DMS114 treated with DMSO at 0.1 percent for 48 hours (cell line): ENCODE data around the gene PTPRH.

Experiments used
- DNase-seq: peaks from one replicate; lab custom pipeline; 2025; ENCODE audit not compliant: unreplicated experiment; lab: John Stamatoyannopoulos, UW

PTPRH gene

DNA sequence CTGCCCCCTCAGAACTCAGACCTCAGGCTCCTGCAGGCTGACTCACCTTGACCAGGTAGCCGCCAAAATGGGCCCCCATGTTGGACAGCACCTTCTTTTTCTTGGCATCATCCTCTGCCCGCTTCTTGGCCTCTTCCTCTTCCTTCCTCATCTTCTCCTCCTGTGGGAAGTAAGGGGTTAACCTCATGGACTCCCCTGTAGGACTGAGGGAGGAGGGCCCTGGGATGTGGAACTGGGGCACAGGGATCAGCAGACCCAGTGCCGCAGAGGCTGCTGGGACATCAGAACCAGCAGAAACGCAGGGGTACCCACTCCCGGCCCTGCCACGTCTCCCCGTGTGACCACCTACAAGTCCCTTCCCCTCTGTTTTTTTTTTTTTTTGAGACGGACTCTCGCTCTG lies 71.4 kb downstream of the PTPRH start:
- DNase-seq, result no peak

DNA sequence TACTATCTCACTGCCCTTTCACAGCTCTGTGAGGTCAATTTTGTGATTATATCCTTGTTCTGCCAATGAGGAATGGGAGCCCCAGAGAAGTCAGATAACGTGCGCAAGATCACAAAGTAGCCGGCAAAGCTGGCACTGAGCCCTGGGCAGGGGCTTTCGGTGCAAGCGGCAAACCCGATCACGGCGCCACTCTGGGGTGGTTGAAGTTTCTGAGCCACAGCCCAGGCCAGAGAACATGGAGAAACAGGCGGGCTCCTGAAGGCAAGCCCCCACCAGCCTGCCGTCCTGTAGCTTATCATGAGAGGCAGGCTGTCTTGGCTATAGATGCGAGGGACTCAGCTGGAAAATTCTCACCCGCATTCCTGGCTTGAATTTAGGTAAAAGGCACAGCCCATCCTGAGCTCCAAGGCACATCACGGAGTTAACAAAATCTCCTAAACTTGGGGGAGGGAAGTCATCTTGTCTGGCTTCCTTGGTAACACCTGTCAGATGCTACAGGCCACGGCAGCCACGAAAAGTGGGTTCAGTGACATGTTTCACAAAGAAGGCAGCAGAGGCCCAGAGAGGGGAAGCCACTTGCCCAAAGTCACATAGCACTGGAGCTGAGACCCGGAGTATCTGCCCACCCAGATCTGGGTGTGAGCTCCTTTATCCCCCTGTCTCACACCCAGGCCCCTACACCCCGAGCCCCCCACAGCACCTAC lies 72.8 kb downstream of the PTPRH start:
- no peak for DNase-seq

DNA sequence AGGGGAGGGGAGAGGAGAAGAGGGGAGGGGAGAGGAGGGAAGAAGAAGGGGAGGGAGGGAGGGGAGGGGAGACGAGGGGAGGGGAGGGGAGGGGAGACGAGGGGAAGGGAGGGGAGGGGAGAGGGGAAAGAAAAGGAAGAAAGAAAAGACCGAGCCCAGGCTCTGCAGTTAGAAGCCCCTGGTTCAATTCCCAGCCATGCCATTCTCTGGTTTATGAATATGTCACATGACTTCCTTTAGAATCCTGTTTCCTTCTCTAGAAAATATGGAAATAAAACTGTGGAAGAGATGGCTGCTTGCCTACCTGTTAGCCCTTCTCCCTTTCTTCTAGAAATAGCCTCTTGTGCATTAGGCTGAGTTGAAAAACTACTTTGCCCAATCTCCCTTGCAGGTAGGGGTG lies 74.6 kb downstream of the PTPRH start:
- no peak for DNase-seq

DNA sequence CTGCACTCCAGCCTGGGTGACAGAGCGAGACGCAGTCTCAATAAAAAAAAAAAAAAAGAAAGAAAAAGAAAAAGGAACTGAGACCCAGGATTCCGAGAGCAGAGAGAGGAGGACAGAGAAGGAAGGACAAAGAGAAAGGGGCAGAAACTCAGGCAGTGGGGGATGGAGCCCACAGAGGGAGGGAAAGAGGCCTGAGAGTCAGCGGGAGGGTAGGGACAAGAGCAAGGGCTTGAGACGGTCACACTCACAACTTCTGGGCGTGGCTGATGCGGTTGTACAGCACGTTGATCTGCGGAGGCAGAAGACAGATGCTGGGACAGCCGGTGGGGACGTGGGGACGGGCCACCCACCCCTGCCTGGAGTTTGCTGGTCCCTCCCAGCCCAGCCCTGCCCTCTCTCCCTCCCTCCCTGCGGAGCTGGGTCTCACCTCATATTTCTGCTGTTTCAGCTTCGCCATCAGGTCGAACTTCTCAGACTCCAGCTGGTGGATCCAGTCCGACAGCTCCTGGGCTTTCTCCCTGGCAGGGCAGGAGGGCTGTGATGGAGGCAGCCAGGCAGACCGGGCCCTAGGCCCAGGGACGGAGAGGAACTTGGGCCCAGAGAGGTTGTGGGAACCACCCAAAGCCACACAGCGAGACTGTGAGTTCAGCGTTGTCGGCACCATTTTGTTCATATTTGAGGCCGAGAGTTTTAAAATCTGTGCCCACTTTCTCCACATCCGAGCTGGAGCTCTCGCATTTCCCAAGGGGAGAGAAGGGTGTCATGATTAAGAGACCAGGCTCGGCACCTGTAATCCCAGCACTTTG lies 75.5 kb downstream of the PTPRH start:
- no peak for DNase-seq

DNA sequence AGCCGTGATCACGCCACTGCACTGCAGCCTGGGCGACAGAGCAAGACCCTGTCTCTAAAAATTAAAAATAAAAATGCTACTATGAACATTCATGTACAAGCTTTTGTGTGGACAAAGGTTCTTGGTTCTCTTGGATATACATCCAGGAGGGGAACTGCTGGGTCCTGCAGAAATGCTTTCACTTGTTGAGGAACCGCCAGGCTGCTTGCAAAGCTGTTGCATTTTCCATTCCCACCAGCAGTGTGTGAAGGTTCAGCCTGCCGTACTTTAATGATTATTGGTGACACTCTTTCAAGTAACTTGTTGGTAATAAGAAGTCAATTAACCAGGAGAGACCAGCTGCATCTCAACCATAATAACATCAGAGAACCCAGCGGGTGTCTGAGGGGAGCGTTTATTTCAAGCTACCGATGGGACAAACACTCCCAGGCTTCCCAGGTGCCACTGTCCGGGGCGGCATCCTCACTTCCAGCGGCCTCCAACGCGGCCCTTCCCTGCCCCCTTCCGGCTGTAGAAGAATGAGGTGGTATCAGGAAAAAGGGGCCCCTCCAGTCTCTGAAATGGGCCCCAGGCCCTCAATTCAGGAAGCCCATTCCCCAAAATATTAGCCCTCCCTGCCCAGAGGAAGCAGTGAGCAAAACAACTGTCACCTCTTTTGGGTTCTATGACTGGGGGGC lies 76.7 kb downstream of the PTPRH start:
- no peak for DNase-seq

DNA sequence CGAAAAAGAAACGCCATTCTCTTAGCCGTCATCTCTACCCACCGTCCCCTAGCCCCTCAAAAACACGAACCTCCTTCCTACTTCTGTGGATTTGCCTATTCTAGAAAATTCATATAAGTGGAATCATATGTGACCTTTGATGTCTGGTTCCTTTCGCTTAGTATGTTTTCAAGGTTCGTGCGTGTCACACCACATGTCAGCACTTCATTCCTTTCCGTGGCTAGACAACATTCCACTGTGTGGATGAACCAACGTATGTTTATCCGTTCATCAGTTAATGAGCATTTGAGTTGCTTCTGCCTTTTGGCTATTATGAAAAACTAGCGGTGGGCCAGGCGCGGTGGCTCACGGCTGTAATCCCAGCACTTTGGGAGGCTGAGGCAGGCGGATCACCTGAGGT lies 77.9 kb downstream of the PTPRH start:
- DNase-seq, result no peak
